Measurements from ENCODE around the gene SYT7. TPM values are rescaled to one million over a fixed set of nuclear protein-coding genes. Genes with fewer than 3 reads are reported as not detected.
A peak's percentile ranks its signal among the peaks of the same experiment; 100 is the strongest.

The SYT7 gene
- total RNA-seq, 1 donor: 3.6 TPM

- Histone ChIP-seq H3K4me1 (ENCODE audit: insufficient read depth, low read length) (no peaks in the 10 kb centered on the region), H3K27me3 (ENCODE audit: insufficient read depth, low read length) (peaks cover 12% of the 10 kb centered on the region)
These were observed 47.5 kb downstream of the SYT7 start for GRCh38 chr11:61533401-61533800.

GRCh38 chr11:61533039-61533375 is 47.9 kb downstream of the SYT7 start:
- DNase-seq (ENCODE audit: insufficient read length, low spot score, missing footprints): no peak
- Histone ChIP-seq H4K20me1 (ENCODE audit: insufficient read depth, low read length) (no peaks in the 10 kb centered on the region), H3K9me3 (ENCODE audit: low read depth, low read length) (no peaks in the 10 kb centered on the region), H3K4me2 (ENCODE audit: insufficient read depth, low read length) (no peak overlapping the region), H3K79me2 (ENCODE audit: insufficient read depth, low read length) (no peaks in the 10 kb centered on the region), H3K4me1 (ENCODE audit: insufficient read depth, low read length) (no peaks in the 10 kb centered on the region), H3K27me3 (ENCODE audit: insufficient read depth, low read length) (peaks cover 12% of the 10 kb centered on the region), H3K4me3 (ENCODE audit: insufficient read depth, low read length) (no peak overlapping the region), H2AFZ (ENCODE audit: low read length) (no peak overlapping the region), H3K36me3 (ENCODE audit: insufficient read depth, low read length) (no peaks in the 10 kb centered on the region), H3K27ac (ENCODE audit: low read depth, low read length) (no peak overlapping the region)
- TF ChIP-seq CTCF (IDR thresholded peaks at IDR 0.05; ENCODE audit: extremely low read depth, low read depth, low read length): no peak

More at GRCh38 chr11:61533401-61533800, 47.5 kb downstream of the SYT7 start:
- DNase-seq (ENCODE audit: insufficient read length, low spot score, missing footprints): no peak
- Histone ChIP-seq H3K79me2 (ENCODE audit: insufficient read depth, low read length) (no peaks in the 10 kb centered on the region), H3K4me2 (ENCODE audit: insufficient read depth, low read length) (no peak overlapping the region), H2AFZ (ENCODE audit: low read length) (no peak overlapping the region), H3K4me3 (ENCODE audit: insufficient read depth, low read length) (no peak overlapping the region), H3K9me3 (ENCODE audit: low read depth, low read length) (no peaks in the 10 kb centered on the region), H4K20me1 (ENCODE audit: insufficient read depth, low read length) (no peaks in the 10 kb centered on the region), H3K36me3 (ENCODE audit: insufficient read depth, low read length) (no peaks in the 10 kb centered on the region), H3K27ac (ENCODE audit: low read depth, low read length) (no peak overlapping the region)
- TF ChIP-seq CTCF (IDR thresholded peaks at IDR 0.05; ENCODE audit: extremely low read depth, low read depth, low read length): no peak

- H4K20me1 ChIP-seq (ENCODE audit: insufficient read depth, low read length): no peaks in the 10 kb centered on the region
- TF ChIP-seq CTCF (IDR thresholded peaks at IDR 0.05; ENCODE audit: extremely low read depth, low read depth, low read length): peak; percentile 88
- no peaks in the 10 kb centered on the region for H3K4me1 ChIP-seq (ENCODE audit: insufficient read depth, low read length)
- no peak overlapping the region for H3K27ac ChIP-seq (ENCODE audit: low read depth, low read length)
- DNase-seq (ENCODE audit: insufficient read length, low spot score, missing footprints): peak; percentile 97
- no peaks in the 10 kb centered on the region for H3K79me2 ChIP-seq (ENCODE audit: insufficient read depth, low read length)
- no peaks in the 10 kb centered on the region for H3K36me3 ChIP-seq (ENCODE audit: insufficient read depth, low read length)
- no peaks in the 10 kb centered on the region for H3K9me3 ChIP-seq (ENCODE audit: low read depth, low read length)
- H3K4me2 ChIP-seq (ENCODE audit: insufficient read depth, low read length): no peak overlapping the region
- no peak overlapping the region for H3K4me3 ChIP-seq (ENCODE audit: insufficient read depth, low read length)
- H3K27me3 ChIP-seq (ENCODE audit: insufficient read depth, low read length): peaks cover 12% of the 10 kb centered on the region
- H2AFZ ChIP-seq (ENCODE audit: low read length): no peak overlapping the region
These were observed 48.5 kb downstream of the SYT7 start for GRCh38 chr11:61532134-61533038.

- Histone ChIP-seq H3K27me3 (ENCODE audit: insufficient read depth, low read length) (peaks cover 20% of the 10 kb centered on the region), H3K4me3 (ENCODE audit: insufficient read depth, low read length) (no peak overlapping the region), H3K79me2 (ENCODE audit: insufficient read depth, low read length) (no peaks in the 10 kb centered on the region), H3K4me2 (ENCODE audit: insufficient read depth, low read length) (no peak overlapping the region), H3K36me3 (ENCODE audit: insufficient read depth, low read length) (no peaks in the 10 kb centered on the region), H3K9me3 (ENCODE audit: low read depth, low read length) (no peaks in the 10 kb centered on the region), H4K20me1 (ENCODE audit: insufficient read depth, low read length) (no peaks in the 10 kb centered on the region), H3K27ac (ENCODE audit: low read depth, low read length) (no peak overlapping the region), H3K4me1 (ENCODE audit: insufficient read depth, low read length) (no peaks in the 10 kb centered on the region), H2AFZ (ENCODE audit: low read length) (no peak overlapping the region)
- DNase-seq (ENCODE audit: insufficient read length, low spot score, missing footprints): no peak
- TF ChIP-seq CTCF (IDR thresholded peaks at IDR 0.05; ENCODE audit: extremely low read depth, low read depth, low read length): no peak
These were observed 49.8 kb downstream of the SYT7 start for GRCh38 chr11:61531044-61531443.
